GM21717 (cell line): Measurements from ENCODE around the gene RPS6KC1.
"Not testable (repeated sequence)": the region's sequence is repeated elsewhere in the genome, so short reads cannot be mapped to it uniquely, and the experiment has no call there.

Experiments used
- ATAC-seq: cut with Tn5 transposase; IDR thresholded peaks from one replicate; pipeline ENCODE4 v1.9.1; 2021; ENCODE audit warnings: mild to moderate bottlenecking, moderate library complexity; ENCODE audit not compliant: unreplicated experiment

RPS6KC1 gene

GRCh38 chr1:213103377-213104306, 52.6 kb downstream of the RPS6KC1 start:
- peak; percentile 51 for ATAC-seq

GRCh38 chr1:213104604-213105003, 53.6 kb downstream of the RPS6KC1 start:
- no peak for ATAC-seq

DNA sequence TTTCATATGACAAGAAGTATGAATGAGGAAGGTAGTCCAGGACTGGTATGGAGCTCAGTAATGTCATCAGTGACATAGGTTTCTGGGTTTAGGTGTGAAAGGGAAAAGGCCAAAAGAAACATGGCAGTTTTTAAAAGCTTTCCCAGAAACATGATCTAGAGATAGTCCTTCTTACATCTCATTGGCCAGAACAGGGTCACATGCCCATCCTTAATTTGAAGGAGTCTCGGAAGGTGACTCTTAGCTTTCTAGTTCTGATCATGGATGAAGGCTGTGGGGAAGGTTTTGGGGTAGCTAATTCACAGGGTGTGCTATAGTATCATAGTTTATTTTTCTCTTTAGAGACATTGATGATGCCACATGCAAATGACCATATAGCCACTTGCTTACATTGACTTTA, 55.3 kb downstream of the RPS6KC1 start:
- ATAC-seq = no peak

DNA sequence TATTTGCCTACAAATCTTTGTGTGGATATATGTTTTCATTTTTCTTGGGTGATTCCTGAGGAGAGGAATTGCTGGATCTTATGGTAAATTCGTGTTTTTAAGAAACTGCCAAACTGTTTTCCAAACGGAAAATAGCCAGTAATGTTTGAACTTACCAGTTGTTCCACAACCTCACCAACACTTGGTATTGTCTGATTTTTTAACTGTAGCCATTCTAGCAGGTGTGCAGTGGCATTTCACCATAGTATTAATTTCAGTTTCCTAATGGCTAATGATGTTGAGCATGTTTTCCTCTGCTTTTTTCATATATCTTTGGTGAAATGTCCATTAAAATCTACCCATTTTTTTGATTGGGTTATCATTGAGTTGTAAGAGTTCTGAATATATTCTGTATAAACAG, 56.6 kb downstream of the RPS6KC1 start:
- ATAC-seq = no peak

- ATAC-seq = peak; percentile 89
These were observed 59.6 kb downstream of the RPS6KC1 start for GRCh38 chr1:213110349-213111300.

DNA sequence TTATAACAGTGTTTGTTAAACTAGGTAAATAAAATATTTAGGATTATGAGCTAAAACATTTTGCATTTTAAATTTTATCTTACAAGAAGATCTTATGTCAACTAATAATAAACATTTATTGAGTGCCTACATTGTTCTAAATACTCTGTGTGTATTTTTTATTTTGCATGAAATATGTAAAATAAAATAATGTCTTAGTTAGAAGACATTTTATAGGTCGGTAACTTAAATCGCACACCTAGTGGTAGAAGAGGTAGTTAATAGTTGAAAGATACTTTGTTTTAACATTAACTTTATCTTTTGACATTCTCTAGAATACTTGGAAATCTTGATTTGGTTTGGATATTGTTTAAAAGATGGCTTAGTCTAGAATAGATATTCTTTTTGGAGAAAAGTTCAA, 60.5 kb downstream of the RPS6KC1 start:
- ATAC-seq = no peak

- not testable (repeated sequence) for ATAC-seq
These were observed 61.7 kb downstream of the RPS6KC1 start for GRCh38 chr1:213112723-213113122.

DNA sequence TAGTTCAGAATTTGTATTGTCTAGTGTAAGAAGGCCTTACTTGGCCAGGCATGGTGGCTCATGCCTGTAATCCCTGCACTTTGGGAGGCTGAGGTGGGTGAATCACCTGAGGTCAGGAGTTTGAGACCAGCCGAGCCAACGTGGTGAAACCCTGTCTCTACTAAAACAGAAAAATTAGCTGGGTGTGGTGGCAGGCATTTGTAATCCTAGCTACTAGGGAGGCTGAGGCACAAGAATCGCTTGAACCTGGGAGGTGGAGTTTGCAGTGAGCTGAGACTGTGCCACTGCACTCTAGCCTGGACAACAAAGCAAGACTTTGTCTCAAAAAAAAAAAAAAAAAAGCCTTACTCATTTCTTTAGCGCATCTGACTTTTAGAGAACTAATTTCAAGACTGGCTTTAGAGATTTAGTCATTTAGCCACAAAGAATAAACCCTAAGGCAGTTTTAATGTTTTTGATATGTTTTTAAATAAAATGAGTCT, 66.7 kb downstream of the RPS6KC1 start:
- ATAC-seq = not testable (repeated sequence)

GRCh38 chr1:213119794-213120193, 68.8 kb downstream of the RPS6KC1 start:
- ATAC-seq = no peak

DNA sequence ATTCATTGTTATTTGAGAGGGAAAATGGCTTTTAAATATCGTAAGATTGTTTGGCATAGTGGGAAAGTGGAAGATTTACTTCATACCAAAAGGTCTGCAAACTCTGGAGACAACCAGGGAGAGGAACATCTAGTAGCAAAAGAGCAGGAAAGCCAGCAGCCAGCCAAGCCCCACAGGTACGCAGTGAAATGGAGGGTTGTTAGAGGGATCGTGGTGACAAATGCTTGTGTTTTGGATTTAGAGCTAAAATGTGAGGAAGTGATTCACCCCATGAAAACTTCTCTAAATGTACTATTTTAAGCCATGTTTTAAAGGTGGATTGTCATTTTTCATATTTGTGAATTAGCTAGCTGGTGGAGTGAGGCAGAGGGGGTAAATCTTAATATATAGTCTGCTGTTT, 69.3 kb downstream of the RPS6KC1 start:
- no peak for ATAC-seq

GRCh38 chr1:213120961-213121360, 69.9 kb downstream of the RPS6KC1 start:
- ATAC-seq = no peak

DNA sequence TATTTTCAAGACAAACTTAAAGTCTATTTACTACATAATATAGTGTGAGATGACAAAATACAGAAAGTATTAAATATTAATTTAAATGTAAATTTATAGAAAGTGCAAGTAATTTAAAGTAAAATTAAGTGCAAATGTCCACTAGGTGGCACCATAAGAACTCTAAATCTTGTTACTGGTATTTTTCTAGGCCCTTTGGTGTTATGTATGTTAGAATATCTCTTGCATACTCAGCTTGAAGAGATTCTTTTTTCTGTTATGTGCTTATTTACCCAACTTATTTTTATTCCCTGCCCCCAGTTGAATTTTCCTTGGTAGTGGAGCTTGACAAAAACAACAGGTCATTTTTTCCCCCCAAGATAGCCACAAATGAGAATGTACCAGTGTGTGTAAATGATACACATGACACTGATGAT, 71.5 kb downstream of the RPS6KC1 start:
- no peak for ATAC-seq

GRCh38 chr1:213123087-213123486, 72.0 kb downstream of the RPS6KC1 start:
- no peak for ATAC-seq

- no peak for ATAC-seq
These were observed 72.5 kb downstream of the RPS6KC1 start for GRCh38 chr1:213123536-213123935.

- no peak for ATAC-seq
These were observed 73.5 kb downstream of the RPS6KC1 start for GRCh38 chr1:213124590-213124989.

GRCh38 chr1:213125643-213126042, 74.6 kb downstream of the RPS6KC1 start:
- ATAC-seq = no peak

- no peak for ATAC-seq
These were observed 76.0 kb downstream of the RPS6KC1 start for GRCh38 chr1:213127074-213127473.

DNA sequence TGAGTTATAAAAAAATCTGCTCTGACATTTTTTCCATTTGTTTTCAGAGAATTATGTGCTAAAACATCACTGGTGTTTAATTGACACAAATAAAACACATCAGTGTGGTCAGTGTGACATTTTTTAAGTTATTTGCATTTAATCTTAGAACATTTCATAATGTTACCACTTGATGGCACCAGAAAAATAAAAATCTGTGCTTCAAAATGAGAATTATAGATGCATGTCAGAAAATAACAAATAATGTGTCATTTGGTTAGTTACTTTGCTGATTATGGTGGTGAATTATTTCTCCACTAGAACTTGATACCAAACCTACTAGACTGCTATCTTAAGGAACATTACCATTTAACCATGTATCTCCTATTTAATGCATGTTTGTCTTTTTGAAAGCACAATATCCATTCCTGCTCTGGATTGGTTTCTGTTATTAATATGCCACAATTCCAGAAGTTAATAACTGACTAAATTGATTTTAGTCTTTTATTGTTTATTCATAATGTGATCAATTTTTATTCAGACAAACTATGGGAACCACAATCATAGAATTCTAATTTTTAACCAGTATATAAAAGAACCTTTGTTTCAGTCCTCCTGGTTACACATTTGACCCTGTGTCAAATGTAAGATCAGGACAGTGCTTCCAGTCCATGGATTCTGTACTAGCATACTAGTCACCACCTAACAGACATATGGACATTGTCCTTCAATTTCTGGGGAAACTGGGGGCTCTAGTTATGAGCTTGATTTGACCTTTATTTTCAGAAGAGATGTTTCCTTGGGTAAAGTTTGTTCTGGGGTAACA, 81.0 kb downstream of the RPS6KC1 start:
- ATAC-seq = no peak

DNA sequence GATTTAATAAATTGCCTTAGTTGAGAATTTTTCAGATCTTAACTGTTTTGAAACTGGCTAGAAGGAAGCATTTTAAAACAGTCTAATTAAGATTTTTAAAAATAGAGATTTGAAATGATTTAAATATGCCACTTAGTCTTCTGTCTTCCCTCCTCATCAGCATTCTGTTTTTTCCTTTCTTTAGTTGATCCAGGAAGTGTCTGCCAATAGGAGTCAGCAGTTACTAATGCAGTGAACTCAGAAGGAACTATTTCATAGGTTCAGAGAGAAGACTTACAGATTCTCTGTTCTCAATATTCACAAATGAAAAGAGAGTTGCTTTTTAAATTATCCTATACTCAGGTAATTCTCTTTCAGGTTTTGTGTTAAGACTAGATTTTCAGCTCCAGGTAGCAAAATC, 84.5 kb downstream of the RPS6KC1 start:
- no peak for ATAC-seq

DNA sequence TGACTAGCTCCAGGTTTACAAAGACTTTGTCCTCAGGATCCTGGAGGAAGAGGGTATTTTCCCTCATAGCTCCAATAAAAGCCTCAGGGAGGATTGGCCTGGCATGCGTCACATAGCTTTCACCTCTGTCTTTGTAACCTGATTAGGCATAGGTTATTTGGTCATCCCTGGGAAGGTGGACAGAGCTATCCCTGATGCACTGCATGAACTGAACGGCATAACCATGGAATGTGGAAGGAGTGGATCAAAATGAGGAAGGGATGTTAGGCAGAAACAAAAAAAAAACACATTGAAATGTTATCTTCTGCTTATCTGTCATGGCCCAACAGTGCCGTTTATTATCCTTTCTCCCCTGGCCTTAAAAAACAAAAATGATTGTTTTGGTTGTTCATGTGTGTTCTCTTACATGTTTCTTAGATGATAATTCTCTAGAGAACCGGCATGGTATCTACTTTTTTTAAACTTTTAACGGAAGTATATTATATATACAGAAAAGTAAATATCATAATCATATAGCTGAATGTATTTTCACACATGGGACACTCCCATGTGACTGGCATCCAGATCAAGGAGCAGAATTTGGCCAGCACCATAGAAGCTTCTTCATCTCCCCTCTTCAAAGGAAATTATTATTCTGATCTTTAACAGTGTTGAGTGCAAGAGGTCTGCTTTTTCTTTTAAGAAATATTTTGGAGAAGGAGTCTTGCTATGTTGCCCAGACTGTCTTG, 85.3 kb downstream of the RPS6KC1 start:
- ATAC-seq = no peak
